Activated gamma-delta T cell (primary cell): Measurements from ENCODE around the gene ZBP1.

Experiments
- DNase-seq: peaks from one replicate; lab custom pipeline; 2025; lab: John Stamatoyannopoulos, UW

The ZBP1 gene

DNA sequence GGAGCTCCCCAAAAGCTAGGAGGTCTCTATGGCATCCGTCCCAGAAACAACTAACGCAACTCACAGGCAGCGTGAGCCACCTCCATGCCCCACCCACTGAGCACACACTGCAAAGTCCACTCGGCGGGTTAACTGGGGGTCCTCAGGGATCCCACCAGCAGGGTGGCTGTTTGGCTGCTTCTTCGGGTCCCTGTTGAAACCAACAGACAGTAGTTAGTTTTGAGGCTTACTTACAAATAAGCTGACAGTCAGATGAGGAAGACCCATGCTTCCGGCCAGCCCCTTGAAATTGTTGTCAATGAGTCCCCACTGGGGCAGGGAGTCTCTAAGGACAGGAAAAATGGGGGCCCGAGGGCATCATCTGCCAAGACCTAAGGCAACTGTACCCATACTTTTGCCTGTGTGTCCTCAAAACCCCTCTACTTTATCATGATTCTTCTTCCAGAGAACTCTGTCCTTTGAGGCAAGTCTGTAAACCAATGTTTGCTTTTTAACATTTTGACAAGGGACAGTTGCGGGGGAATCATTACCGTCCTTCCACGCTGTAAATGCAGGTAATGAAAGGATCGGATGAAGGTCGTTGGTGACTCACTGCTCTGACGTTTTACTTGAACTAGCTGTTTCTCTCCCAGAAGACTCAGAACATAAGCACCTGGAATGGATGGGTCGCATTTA lies 61.5 kb downstream of the ZBP1 start:
- no peak for DNase-seq

DNA sequence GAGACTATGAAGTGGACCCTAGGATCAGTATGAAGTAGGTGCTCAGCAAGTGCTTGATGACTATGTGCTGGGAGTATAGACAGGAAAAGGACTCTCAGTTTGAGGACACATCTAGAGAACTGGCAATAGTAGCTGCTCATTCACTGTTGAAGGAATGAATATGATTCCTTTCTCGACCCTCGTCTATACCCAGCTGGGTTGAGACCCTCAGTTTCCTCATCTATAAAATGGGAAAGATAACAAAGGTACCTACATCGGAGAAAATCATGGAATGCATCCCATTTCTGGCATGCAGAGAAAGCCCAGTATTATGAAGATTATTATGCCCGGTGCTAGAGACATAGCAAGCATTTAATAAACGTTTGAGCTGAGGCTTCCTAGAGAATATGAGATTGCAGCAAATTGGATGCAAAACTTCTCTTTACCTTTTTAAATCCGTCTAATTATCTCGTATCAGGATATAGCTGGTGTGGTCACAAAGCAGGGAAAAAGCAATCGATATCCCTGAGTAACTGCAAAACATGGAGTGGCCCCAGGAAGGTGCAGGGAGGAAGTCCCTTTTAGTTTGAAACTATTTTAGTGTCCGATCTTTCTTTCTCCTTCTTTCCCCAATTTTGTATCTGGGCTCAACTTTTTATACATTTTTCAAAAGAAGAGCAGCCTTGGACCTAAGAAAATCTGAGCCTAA lies 62.2 kb downstream of the ZBP1 start:
- DNase-seq: no peak

DNA sequence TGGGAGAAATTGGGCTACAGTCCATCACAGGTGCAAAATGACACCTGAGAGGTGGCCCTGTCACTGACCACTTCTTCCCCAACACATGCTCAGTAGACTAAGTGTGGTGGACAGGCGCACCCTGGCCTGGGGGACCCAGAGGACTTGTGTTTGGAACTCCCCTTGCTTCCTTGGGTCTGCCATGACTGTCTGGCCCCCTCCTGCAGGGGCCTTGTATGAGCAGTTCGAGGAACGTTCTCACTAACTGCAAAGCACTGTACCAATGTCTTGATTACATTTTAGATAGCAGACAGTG lies 63.3 kb downstream of the ZBP1 start:
- no peak for DNase-seq

DNA sequence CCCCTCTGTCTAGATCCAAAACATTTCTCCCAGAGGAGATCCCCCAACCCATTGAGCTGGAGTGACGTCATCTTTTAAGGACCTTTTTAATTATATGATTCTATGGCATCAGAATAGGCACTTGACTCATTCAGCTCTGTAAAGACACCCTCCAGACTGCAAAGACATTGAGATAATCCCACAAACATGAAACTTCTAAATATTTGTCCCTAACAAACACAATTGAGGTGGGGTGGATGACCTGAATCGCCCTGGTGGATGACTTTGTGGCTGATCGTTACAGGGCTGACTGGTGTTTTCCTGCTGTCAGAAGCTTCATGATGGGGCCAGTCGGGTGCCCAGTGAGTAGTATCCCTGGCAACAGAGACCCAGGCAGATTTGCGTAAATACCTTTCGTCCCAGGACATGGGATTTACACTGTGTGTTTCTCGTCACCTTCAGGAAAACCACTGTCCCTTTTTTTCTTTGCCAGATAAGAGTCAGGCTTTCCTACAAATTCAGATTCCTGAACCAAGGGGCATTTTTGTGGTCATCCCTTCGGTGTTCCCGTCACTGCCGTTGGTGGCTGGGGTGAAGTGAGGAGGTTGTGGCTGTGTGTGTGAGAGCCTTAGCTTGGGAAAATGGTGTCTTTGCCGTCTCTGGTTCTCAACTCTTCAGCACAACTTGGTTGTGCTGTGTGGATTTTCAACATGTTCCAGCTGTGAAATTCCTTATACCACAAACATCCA lies 64.6 kb downstream of the ZBP1 start:
- DNase-seq: no peak
